Thymus (tissue), 2 donors: ENCODE data around the gene CEP126. TPM values are rescaled to one million over a fixed set of nuclear protein-coding genes. Genes with fewer than 3 reads are reported as not detected.

ENCODE experiments used
- polyA plus RNA-seq: library from polyadenylated mRNA; stranded (reverse); fragments of 200-250 nt; gene quantifications from one replicate; pipeline ENCODE4 v1.2.3, GENCODE V29; 2013
- total RNA-seq: library from RNA; stranded (reverse); fragments of 120-200 nt; gene quantifications from one replicate; pipeline ENCODE4 v1.2.4, GENCODE V29; 2013
- donor health status: healthy.

The CEP126 gene
- total and polyA plus RNA-seq, 2 donors, result 0.42 to 6.7 TPM

Other genes with a start within 250 kb of the CEP126 start
- not detected for gene ANGPTL5, start 1.5 kb downstream of the CEP126 start, total RNA-seq
- 0.16 TPM for gene ANGPTL5, start 1.5 kb downstream of the CEP126 start, polyA plus RNA-seq
- 0.66 TPM for gene CFAP300, start 132.4 kb downstream of the CEP126 start, total RNA-seq
- 3.3 TPM for gene CFAP300, start 132.4 kb downstream of the CEP126 start, polyA plus RNA-seq
- 10.5 TPM for gene YAP1, start 195.4 kb downstream of the CEP126 start, total RNA-seq
- 27.9 TPM for gene YAP1, start 195.4 kb downstream of the CEP126 start, polyA plus RNA-seq